ENCODE results near the gene WDFY4. TPM values are rescaled to one million over a fixed set of nuclear protein-coding genes. Genes with fewer than 3 reads are reported as not detected.

Gene WDFY4
- polyA plus RNA-seq, 1 of the 3 experiments (the other 2 are of a cell fraction): not detected

GRCh38 chr10:48940958-48941357, 256.3 kb downstream of the WDFY4 start:
- TF ChIP-seq MEF2A (IDR thresholded peaks at IDR 0.05; ENCODE audit: borderline replicate concordance, low read depth): no peak
- TF ChIP-seq, protein P1, sequence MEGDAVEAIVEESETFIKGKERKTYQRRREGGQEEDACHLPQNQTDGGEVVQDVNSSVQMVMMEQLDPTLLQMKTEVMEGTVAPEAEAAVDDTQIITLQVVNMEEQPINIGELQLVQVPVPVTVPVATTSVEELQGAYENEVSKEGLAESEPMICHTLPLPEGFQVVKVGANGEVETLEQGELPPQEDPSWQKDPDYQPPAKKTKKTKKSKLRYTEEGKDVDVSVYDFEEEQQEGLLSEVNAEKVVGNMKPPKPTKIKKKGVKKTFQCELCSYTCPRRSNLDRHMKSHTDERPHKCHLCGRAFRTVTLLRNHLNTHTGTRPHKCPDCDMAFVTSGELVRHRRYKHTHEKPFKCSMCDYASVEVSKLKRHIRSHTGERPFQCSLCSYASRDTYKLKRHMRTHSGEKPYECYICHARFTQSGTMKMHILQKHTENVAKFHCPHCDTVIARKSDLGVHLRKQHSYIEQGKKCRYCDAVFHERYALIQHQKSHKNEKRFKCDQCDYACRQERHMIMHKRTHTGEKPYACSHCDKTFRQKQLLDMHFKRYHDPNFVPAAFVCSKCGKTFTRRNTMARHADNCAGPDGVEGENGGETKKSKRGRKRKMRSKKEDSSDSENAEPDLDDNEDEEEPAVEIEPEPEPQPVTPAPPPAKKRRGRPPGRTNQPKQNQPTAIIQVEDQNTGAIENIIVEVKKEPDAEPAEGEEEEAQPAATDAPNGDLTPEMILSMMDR (IDR thresholded peaks at IDR 0.05): no peak
- TF ChIP-seq, protein P2, sequence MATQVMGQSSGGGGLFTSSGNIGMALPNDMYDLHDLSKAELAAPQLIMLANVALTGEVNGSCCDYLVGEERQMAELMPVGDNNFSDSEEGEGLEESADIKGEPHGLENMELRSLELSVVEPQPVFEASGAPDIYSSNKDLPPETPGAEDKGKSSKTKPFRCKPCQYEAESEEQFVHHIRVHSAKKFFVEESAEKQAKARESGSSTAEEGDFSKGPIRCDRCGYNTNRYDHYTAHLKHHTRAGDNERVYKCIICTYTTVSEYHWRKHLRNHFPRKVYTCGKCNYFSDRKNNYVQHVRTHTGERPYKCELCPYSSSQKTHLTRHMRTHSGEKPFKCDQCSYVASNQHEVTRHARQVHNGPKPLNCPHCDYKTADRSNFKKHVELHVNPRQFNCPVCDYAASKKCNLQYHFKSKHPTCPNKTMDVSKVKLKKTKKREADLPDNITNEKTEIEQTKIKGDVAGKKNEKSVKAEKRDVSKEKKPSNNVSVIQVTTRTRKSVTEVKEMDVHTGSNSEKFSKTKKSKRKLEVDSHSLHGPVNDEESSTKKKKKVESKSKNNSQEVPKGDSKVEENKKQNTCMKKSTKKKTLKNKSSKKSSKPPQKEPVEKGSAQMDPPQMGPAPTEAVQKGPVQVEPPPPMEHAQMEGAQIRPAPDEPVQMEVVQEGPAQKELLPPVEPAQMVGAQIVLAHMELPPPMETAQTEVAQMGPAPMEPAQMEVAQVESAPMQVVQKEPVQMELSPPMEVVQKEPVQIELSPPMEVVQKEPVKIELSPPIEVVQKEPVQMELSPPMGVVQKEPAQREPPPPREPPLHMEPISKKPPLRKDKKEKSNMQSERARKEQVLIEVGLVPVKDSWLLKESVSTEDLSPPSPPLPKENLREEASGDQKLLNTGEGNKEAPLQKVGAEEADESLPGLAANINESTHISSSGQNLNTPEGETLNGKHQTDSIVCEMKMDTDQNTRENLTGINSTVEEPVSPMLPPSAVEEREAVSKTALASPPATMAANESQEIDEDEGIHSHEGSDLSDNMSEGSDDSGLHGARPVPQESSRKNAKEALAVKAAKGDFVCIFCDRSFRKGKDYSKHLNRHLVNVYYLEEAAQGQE (IDR thresholded peaks at IDR 0.05; ENCODE audit: low read depth, low read length): no peak
- no peak overlapping the region for H3K4me3 ChIP-seq (ENCODE audit: low read depth in 2 of 2, low read length in 1 of 2)
- WGBS (ENCODE audit: low lambda C conversion rate): 55% methylated on average over 7 of the region's 7 CpGs
- ChIA-PET POLR2A (no interaction called here), CTCF (interaction anchor here (2.6 kb wide), 1 partner anchor 285 kb away, joined by 10 read pairs; no protein-coding TSS in a partner anchor)
- no peak overlapping the region for H3K27ac ChIP-seq (ENCODE audit: low read depth in 2 of 2, low read length in 1 of 2)
- H3K9me2 ChIP-seq: no peaks in the 10 kb centered on the region
- DNase-seq: no peak
- no peaks in the 10 kb centered on the region for H3K9me3 ChIP-seq
- no peak overlapping the region for H3K9ac ChIP-seq
- no peaks in the 10 kb centered on the region for H3F3A ChIP-seq (replicated peaks; ENCODE audit: insufficient read depth)
- no peaks in the 10 kb centered on the region for H4K20me1 ChIP-seq (ENCODE audit: insufficient read depth)
- peaks cover 0 to 6% of the 10 kb centered on the region in 2 experiments; a peak in 1 of 4 replicates for H3K4me1 ChIP-seq (ENCODE audit: control insufficient read depth in 1 of 2, insufficient read depth in 2 of 2, low read depth in 1 of 2, low read length in 1 of 2)
- no peak overlapping the region for H3K4me2 ChIP-seq
- no peaks in the 10 kb centered on the region for H3K27me3 ChIP-seq (ENCODE audit: insufficient read depth)
- H2AFZ ChIP-seq (ENCODE audit: low read depth): no peak overlapping the region
- no peaks in the 10 kb centered on the region for H3K36me3 ChIP-seq (replicated peaks in 1 of 2; ENCODE audit: control insufficient read depth in 1 of 2, insufficient read depth in 2 of 2, low read length in 1 of 2)
- no peaks in the 10 kb centered on the region for H3K79me2 ChIP-seq (ENCODE audit: insufficient read depth)

GRCh38 chr10:48941427-48942075, 256.9 kb downstream of the WDFY4 start:
- Histone ChIP-seq H2AFZ (ENCODE audit: low read depth) (no peak overlapping the region), H3K27ac (ENCODE audit: low read depth in 2 of 2, low read length in 1 of 2) (no peak overlapping the region), H3K9ac (no peak overlapping the region), H4K20me1 (ENCODE audit: insufficient read depth) (no peaks in the 10 kb centered on the region), H3K4me3 (ENCODE audit: low read depth in 2 of 2, low read length in 1 of 2) (no peak overlapping the region), H3F3A (replicated peaks; ENCODE audit: insufficient read depth) (no peaks in the 10 kb centered on the region), H3K9me3 (no peaks in the 10 kb centered on the region), H3K27me3 (ENCODE audit: insufficient read depth) (no peaks in the 10 kb centered on the region), H3K36me3 (replicated peaks in 1 of 2; ENCODE audit: control insufficient read depth in 1 of 2, insufficient read depth in 2 of 2, low read length in 1 of 2) (no peaks in the 10 kb centered on the region), H3K4me2 (no peak overlapping the region), H3K4me1 (ENCODE audit: control insufficient read depth in 1 of 2, insufficient read depth in 2 of 2, low read depth in 1 of 2, low read length in 1 of 2) (peaks cover 0 to 6% of the 10 kb centered on the region in 2 experiments; a peak in 1 of 4 replicates), H3K79me2 (ENCODE audit: insufficient read depth) (no peaks in the 10 kb centered on the region), H3K9me2 (no peaks in the 10 kb centered on the region)
- 37% methylated on average over 10 of the region's 10 CpGs for whole genome bisulfite sequencing (ENCODE audit: low lambda C conversion rate)
- no peak for DNase-seq
- POLR2A ChIA-PET: no interaction called here
- CTCF ChIA-PET: interaction anchor here (1.2 to 2.6 kb wide), 2 partner anchors 15 to 285 kb away, joined by 3 to 10 read pairs; no protein-coding TSS in a partner anchor
- no peak for TF ChIP-seq SMC3 (IDR thresholded peaks at IDR 0.05; ENCODE audit: low read depth, low read length)
- TF ChIP-seq YY1 (IDR thresholded peaks at IDR 0.05; ENCODE audit: low read depth): no peak
- no peak for TF ChIP-seq ELF1 (IDR thresholded peaks at IDR 0.05)
- TF ChIP-seq TAF1 (IDR thresholded peaks at IDR 0.05; ENCODE audit: borderline replicate concordance, low read depth, low read length): no peak
- TF ChIP-seq EP300 (IDR thresholded peaks at IDR 0.05; ENCODE audit: borderline replicate concordance in 1 of 2, low read depth in 1 of 2, low read length in 1 of 2): no peak
- no peak for TF ChIP-seq RAD21 (IDR thresholded peaks at IDR 0.05; ENCODE audit: low read length)
- TF ChIP-seq, protein P3, sequence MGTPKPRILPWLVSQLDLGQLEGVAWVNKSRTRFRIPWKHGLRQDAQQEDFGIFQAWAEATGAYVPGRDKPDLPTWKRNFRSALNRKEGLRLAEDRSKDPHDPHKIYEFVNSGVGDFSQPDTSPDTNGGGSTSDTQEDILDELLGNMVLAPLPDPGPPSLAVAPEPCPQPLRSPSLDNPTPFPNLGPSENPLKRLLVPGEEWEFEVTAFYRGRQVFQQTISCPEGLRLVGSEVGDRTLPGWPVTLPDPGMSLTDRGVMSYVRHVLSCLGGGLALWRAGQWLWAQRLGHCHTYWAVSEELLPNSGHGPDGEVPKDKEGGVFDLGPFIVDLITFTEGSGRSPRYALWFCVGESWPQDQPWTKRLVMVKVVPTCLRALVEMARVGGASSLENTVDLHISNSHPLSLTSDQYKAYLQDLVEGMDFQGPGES (IDR thresholded peaks at IDR 0.05; ENCODE audit: low read depth, low read length): no peak
- TF ChIP-seq RFX5 (IDR thresholded peaks at IDR 0.05; ENCODE audit: low read length): no peak
- no peak for TF ChIP-seq SIN3A (IDR thresholded peaks at IDR 0.05; ENCODE audit: borderline replicate concordance, low read depth, low read length)
- TF ChIP-seq MXI1 (IDR thresholded peaks at IDR 0.05; ENCODE audit: low read depth, low read length): no peak
- TF ChIP-seq GABPA (IDR thresholded peaks at IDR 0.05; ENCODE audit: low read depth): no peak
- TF ChIP-seq TEAD4 (IDR thresholded peaks at IDR 0.05; ENCODE audit: borderline replicate concordance, insufficient read depth): no peak
- no peak for TF ChIP-seq EZH2phosphoT487 (IDR thresholded peaks at IDR 0.05; ENCODE audit: borderline replicate concordance, low read depth)
- no peak for TF ChIP-seq RXRA (IDR thresholded peaks at IDR 0.05; ENCODE audit: borderline replicate concordance, low read depth)
- TF ChIP-seq PBX3 (IDR thresholded peaks at IDR 0.05): no peak
